SU-DHL-6 (cell line): ENCODE data around the gene MAP2K2.

ENCODE experiments used
- H2AFZ ChIP-seq: fragments of 200-600 bp; sonication (generic); 2 replicates; pipeline ENCODE4 v1.6.1; 2014; ENCODE audit warnings: low read depth, mild to moderate bottlenecking, moderate library complexity, mixed read lengths, antibody characterized with exemption, low read length; ENCODE audit not compliant: severe bottlenecking
- H3F3A ChIP-seq: fragments of 200-600 bp; shearing (Covaris generic); 2 replicates; pipeline ENCODE4 v1.6.0; 2016; ENCODE audit warnings: antibody characterized with exemption, mild to moderate bottlenecking; ENCODE audit not compliant: insufficient read depth
- H3K27ac ChIP-seq: fragments of 200-600 bp; sonication (generic); 2 replicates; pipeline ENCODE4 v1.5.1; 2016; ENCODE audit warnings: low read depth, mild to moderate bottlenecking, low read length, moderate library complexity, mixed read lengths
- H3K27me3 ChIP-seq: fragments of 200-600 bp; sonication (generic), shearing (Covaris generic); 2 replicates; pipeline ENCODE4 v1.6.0; 2014; ENCODE audit warnings: mild to moderate bottlenecking, low read length
- H3K36me3 ChIP-seq: fragments of 200-600 bp; sonication (generic); 2 replicates; pipeline ENCODE4 v1.6.1; 2014; ENCODE audit warnings: mild to moderate bottlenecking, low read length, mixed read lengths
- H3K4me2 ChIP-seq: fragments of 300-600, 200-600 bp; shearing (Covaris generic), sonication (generic); 2 replicates; pipeline ENCODE4 v1.6.0; 2014; ENCODE audit warnings: low read length, low read depth, mild to moderate bottlenecking; ENCODE audit not compliant: poor library complexity, severe bottlenecking
- H3K4me3 ChIP-seq: fragments of 200-600 bp; sonication (generic); 2 replicates; pipeline ENCODE4 v1.5.1; 2014; ENCODE audit warnings: antibody characterized with exemption, low read length, mild to moderate bottlenecking, mixed read lengths; ENCODE audit not compliant: insufficient read depth, poor library complexity, severe bottlenecking
- H3K79me2 ChIP-seq: fragments of 200-600 bp; sonication (generic); 2 replicates; pipeline ENCODE4 v1.6.1; 2014; ENCODE audit warnings: mild to moderate bottlenecking, low read length, moderate library complexity; ENCODE audit not compliant: insufficient read depth
- H3K9ac ChIP-seq: fragments of 200-600 bp; sonication (generic); 2 replicates; pipeline ENCODE4 v1.7.0; 2014; ENCODE audit warnings: mild to moderate bottlenecking, low read length
- H3K9me2 ChIP-seq: fragments of 200-600 bp; sonication (generic); replicated peaks from 2 replicates; pipeline ENCODE4 v1.6.1; 2014; ENCODE audit warnings: low read length; ENCODE audit not compliant: insufficient read depth
- H3K9me3 ChIP-seq: fragments of 200-600 bp; sonication (generic); 2 replicates; pipeline ENCODE4 v1.6.1; 2014; ENCODE audit warnings: low read length, mixed read lengths; ENCODE audit not compliant: insufficient read depth
- H4K20me1 ChIP-seq: fragments of 200-600 bp; sonication (generic); 2 replicates; pipeline ENCODE4 v1.6.1; 2014; ENCODE audit warnings: low read depth, mild to moderate bottlenecking, antibody characterized with exemption, low read length, moderate library complexity, mixed read lengths
- CTCF ChIP-seq: fragments of 200-600 bp; sonication (generic); IDR thresholded peaks from one replicate; pipeline ENCODE4 v1.5.1; 2017; ENCODE audit warnings: antibody characterized with exemption, mild to moderate bottlenecking, low read length, moderate library complexity; ENCODE audit not compliant: insufficient read depth, poor library complexity, severe bottlenecking
- EZH2phosphoT487 ChIP-seq: fragments of 200-600 bp; sonication (generic), shearing (Covaris generic); conservative IDR thresholded peaks from 2 replicates; pipeline ENCODE4 v1.6.1; 2018; ENCODE audit warnings: mild to moderate bottlenecking, antibody characterized with exemption, low read length, moderate library complexity, mixed read lengths

MAP2K2 gene

GRCh38 chr19:4080473-4080872 lies 43.4 kb downstream of the MAP2K2 start:
- no peaks in the 10 kb centered on the region for H3K36me3 ChIP-seq
- no peak overlapping the region for H3K27ac ChIP-seq
- no peak overlapping the region for H3K9ac ChIP-seq
- H3K27me3 ChIP-seq = no peaks in the 10 kb centered on the region
- no peaks in the 10 kb centered on the region for H4K20me1 ChIP-seq
- H3K9me3 ChIP-seq = no peaks in the 10 kb centered on the region
- H3K4me3 ChIP-seq = no peak overlapping the region
- H3F3A ChIP-seq = no peaks in the 10 kb centered on the region
- no peak overlapping the region for H3K4me2 ChIP-seq
- H3K9me2 ChIP-seq = no peaks in the 10 kb centered on the region
- H2AFZ ChIP-seq = no peak overlapping the region
- TF ChIP-seq CTCF (no peak), EZH2phosphoT487 (no peak)
- no peaks in the 10 kb centered on the region for H3K79me2 ChIP-seq

GRCh38 chr19:4077800-4078684 lies 45.9 kb downstream of the MAP2K2 start:
- Histone ChIP-seq H4K20me1 (no peaks in the 10 kb centered on the region), H3K4me2 (peak overlapping the region; percentile 55), H3K27ac (no peak overlapping the region), H2AFZ (peak overlapping the region; percentile 72), H3K36me3 (no peaks in the 10 kb centered on the region), H3K79me2 (no peaks in the 10 kb centered on the region), H3K9ac (peak overlapping the region; percentile 41), H3K27me3 (no peaks in the 10 kb centered on the region), H3F3A (no peaks in the 10 kb centered on the region), H3K4me3 (peak overlapping the region; percentile 45), H3K9me2 (no peaks in the 10 kb centered on the region), H3K9me3 (no peaks in the 10 kb centered on the region)
- TF ChIP-seq CTCF (no peak), EZH2phosphoT487 (no peak)

GRCh38 chr19:4077007-4077374 lies 46.9 kb downstream of the MAP2K2 start:
- H3K9me3 ChIP-seq = no peaks in the 10 kb centered on the region
- no peaks in the 10 kb centered on the region for H4K20me1 ChIP-seq
- no peak for TF ChIP-seq EZH2phosphoT487
- no peak for TF ChIP-seq CTCF
- no peaks in the 10 kb centered on the region for H3K79me2 ChIP-seq
- H3K4me2 ChIP-seq = no peak overlapping the region
- H2AFZ ChIP-seq = no peak overlapping the region
- H3F3A ChIP-seq = no peaks in the 10 kb centered on the region
- no peak overlapping the region for H3K27ac ChIP-seq
- H3K9me2 ChIP-seq = no peaks in the 10 kb centered on the region
- no peak overlapping the region for H3K9ac ChIP-seq
- H3K36me3 ChIP-seq = no peaks in the 10 kb centered on the region
- no peak overlapping the region for H3K4me3 ChIP-seq
- no peaks in the 10 kb centered on the region for H3K27me3 ChIP-seq
